BLaER1 (cell line): Measurements from ENCODE around the gene TOR1AIP1.

Experiments
- H3K27ac ChIP-seq: shearing (Covaris generic); formaldehyde crosslinking; 2 replicates; pipeline ENCODE4 v1.8.1; 2022
- H3K27me3 ChIP-seq: shearing (Covaris generic); formaldehyde crosslinking; 2 replicates; pipeline ENCODE4 v1.8.1; 2022
- H3K36me3 ChIP-seq: shearing (Covaris generic); formaldehyde crosslinking; 2 replicates; pipeline ENCODE4 v1.8.1; 2022
- H3K4me1 ChIP-seq: shearing (Covaris generic); formaldehyde crosslinking; 2 replicates; pipeline ENCODE4 v1.8.1; 2022
- H3K4me2 ChIP-seq: shearing (Covaris generic); formaldehyde crosslinking; 2 replicates; pipeline ENCODE4 v1.8.1; 2022
- H3K4me3 ChIP-seq: shearing (Covaris generic); formaldehyde crosslinking; 2 replicates; pipeline ENCODE4 v1.8.1; 2022
- H3K9ac ChIP-seq: shearing (Covaris generic); formaldehyde crosslinking; 2 replicates; pipeline ENCODE4 v1.8.1; 2022
- H3K9me3 ChIP-seq: shearing (Covaris generic); formaldehyde crosslinking; 2 replicates; pipeline ENCODE4 v1.8.1; 2022
- H4K20me1 ChIP-seq: shearing (Covaris generic); formaldehyde crosslinking; 2 replicates; pipeline ENCODE4 v1.8.1; 2022
- Cebpa-rat ChIP-seq: shearing (Covaris generic); IDR thresholded peaks from 2 replicates; pipeline ENCODE4 v1.8.1; 2022

TOR1AIP1 gene

DNA sequence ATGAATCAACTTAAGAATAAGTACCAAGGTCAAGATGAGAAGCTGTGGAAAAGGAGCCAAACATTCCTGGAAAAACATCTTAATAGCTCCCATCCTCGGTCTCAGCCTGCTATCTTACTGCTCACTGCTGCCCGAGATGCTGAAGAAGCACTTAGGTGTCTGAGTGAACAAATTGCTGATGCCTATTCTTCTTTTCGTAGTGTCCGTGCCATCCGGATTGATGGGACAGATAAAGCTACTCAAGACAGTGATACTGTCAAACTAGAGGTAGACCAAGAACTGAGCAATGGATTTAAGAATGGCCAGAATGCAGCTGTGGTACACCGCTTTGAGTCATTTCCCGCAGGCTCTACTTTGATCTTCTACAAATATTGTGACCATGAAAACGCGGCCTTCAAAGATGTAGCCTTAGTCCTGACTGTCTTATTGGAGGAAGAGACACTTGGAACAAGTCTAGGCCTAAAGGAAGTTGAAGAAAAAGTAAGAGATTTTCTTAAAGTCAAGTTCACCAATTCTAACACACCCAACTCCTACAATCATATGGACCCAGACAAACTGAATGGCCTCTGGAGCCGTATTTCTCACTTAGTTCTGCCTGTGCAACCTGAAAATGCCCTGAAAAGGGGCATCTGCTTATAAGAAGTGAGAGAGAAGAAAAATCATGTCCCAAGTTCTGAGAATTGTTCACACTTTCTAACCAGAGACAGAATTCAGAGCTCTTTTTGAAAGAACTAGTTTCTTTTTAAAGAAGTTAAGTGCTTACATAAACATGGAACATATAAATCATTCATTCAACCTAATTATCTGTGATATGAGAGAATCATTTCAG, 35.7 kb downstream of the TOR1AIP1 start:
- no peaks in the 10 kb centered on the region for H4K20me1 ChIP-seq
- H3K27me3 ChIP-seq = no peaks in the 10 kb centered on the region
- no peak overlapping the region for H3K4me2 ChIP-seq
- no peaks in the 10 kb centered on the region for H3K4me1 ChIP-seq
- no peak overlapping the region for H3K27ac ChIP-seq
- no peak overlapping the region for H3K4me3 ChIP-seq
- TF ChIP-seq Cebpa-rat = no peak
- H3K9me3 ChIP-seq = no peaks in the 10 kb centered on the region
- H3K36me3 ChIP-seq = peaks cover 84% of the 10 kb centered on the region
- H3K9ac ChIP-seq = no peak overlapping the region

DNA sequence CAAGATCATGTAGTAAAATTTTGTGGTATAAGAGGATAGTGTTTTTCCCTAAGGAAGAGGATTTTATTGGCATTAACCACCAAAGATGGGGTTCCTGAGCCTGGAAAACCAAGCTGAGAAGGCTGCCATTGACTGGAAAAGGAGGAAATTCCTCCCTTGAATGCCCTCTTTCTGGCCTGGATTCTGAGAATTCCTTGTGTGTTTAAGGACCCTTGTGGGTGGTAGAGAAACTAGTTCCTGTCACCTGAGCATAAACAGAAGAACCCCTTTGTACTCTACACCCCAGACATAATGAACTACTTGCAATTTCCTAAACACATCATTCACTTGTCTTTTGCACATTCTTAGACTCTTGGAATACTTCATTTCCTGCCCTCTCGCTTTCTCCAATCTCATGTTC, 39.4 kb downstream of the TOR1AIP1 start:
- TF ChIP-seq Cebpa-rat = no peak
- Histone ChIP-seq H3K27ac (no peak overlapping the region), H3K9ac (no peak overlapping the region), H3K4me2 (no peak overlapping the region), H3K4me3 (no peak overlapping the region), H3K9me3 (no peaks in the 10 kb centered on the region), H4K20me1 (no peaks in the 10 kb centered on the region), H3K27me3 (no peaks in the 10 kb centered on the region), H3K36me3 (peaks cover 53% of the 10 kb centered on the region), H3K4me1 (no peaks in the 10 kb centered on the region)

DNA sequence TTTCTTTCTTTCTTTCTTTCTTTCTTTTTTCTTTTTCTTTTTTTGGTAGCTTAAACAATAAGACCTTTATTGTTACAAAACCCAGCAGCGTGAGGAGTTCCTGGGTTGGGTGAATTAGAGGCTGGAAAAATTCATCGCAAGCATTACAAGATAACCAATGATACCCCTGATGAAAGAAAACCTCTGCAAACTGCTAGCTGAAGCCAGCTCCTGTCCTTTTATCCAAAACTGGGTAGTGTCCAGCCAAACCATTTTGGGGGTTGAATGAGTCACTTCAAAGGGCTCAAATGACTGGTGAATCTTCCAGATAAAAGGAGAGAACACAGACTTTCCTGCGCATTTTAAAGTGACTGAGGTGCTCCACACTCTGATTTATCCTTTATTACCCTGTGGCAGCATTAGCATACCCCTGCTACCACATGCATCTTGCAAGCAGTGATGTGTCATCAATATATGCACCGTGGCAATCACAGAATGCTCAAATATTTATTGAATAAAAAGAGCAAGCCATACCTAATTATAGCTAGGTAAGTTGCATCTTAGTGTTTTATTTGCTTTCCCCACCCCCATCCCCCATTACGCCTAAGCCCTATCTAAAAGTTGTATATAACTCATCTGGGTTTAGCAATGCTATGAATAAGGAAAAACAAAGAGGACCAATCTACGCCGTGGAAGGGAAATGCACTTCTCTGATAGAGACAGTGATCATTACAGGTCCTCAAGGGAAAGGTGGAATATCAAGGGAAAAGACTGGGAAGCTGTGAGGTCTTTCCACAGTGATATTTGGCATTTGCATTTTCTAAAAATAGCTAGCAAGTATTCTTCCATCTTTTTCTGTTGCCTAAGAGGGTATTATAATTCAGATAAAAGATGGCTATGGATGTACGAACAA, 40.1 kb downstream of the TOR1AIP1 start:
- Histone ChIP-seq H3K9me3 (no peaks in the 10 kb centered on the region), H3K4me3 (no peak overlapping the region), H3K27me3 (no peaks in the 10 kb centered on the region), H3K4me1 (no peaks in the 10 kb centered on the region), H3K9ac (no peak overlapping the region), H3K27ac (no peak overlapping the region), H4K20me1 (no peaks in the 10 kb centered on the region), H3K4me2 (no peak overlapping the region), H3K36me3 (peaks cover 48% of the 10 kb centered on the region)
- no peak for TF ChIP-seq Cebpa-rat

DNA sequence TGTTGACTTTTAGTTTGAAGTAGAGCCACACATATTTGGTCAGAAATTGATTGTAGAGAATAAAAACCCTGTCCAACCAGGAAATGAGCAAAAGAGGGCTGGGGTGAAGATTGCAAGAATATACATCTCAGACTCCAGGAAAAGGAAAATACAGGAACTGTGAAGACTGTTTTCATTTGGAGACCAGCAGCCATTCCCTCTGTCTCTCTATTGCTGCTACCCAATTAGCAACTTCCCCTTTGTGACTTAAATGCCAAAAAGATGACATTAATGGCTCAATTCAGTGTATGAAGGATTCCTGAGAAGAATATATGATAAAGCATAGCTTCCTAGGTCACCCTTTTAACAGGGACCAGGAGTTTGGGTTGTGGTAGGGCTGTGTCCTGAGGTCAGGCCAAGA, 40.9 kb downstream of the TOR1AIP1 start:
- Histone ChIP-seq H3K4me1 (no peaks in the 10 kb centered on the region), H3K4me2 (no peak overlapping the region), H3K9ac (no peak overlapping the region), H3K36me3 (peaks cover 40% of the 10 kb centered on the region), H3K4me3 (no peak overlapping the region), H3K9me3 (no peaks in the 10 kb centered on the region), H3K27me3 (no peaks in the 10 kb centered on the region), H4K20me1 (no peaks in the 10 kb centered on the region), H3K27ac (no peak overlapping the region)
- no peak for TF ChIP-seq Cebpa-rat

DNA sequence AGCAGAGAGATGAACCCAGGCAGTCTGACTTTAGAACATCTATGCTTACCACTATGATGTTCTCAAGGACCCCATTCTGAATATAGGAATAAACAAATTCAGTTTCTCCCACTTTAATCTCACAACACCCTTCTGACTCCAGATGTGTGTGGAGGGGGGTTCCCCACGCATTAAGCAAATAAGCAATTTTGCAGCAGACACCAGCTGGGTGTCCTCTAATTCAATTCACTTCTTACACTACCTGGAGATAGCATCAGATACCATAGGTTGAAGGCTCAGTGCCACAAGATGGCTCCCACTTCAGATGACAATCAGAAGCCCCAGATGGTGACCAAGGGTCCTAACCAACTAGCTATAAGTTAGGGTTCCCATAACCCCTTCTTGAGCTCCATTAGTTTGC, 42.2 kb downstream of the TOR1AIP1 start:
- no peak for TF ChIP-seq Cebpa-rat
- Histone ChIP-seq H3K27me3 (no peaks in the 10 kb centered on the region), H4K20me1 (no peaks in the 10 kb centered on the region), H3K4me1 (no peaks in the 10 kb centered on the region), H3K9me3 (no peaks in the 10 kb centered on the region), H3K27ac (no peak overlapping the region), H3K36me3 (peaks cover 27% of the 10 kb centered on the region), H3K9ac (no peak overlapping the region), H3K4me3 (no peak overlapping the region), H3K4me2 (no peak overlapping the region)

DNA sequence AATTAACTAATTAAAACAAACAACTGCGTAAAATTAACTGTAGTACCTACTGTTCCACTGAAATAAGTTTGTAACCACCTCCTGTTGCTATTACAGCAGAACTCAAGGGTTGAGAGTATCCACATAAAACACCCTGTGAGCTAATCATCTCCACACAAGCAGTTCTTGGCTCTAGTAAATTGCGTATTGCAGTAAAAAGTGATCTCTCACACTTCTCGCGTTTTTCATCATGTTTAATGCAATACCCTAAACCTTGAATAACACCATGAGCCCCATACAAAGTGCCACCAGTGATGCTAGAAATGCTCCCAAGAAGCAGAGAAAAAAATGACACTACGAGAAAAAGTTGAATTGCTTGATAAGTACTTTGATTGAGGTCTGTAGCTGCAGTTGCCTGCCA, 43.2 kb downstream of the TOR1AIP1 start:
- no peak for TF ChIP-seq Cebpa-rat
- Histone ChIP-seq H3K36me3 (peaks cover 19% of the 10 kb centered on the region), H3K27me3 (no peaks in the 10 kb centered on the region), H3K4me3 (no peak overlapping the region), H3K9ac (no peak overlapping the region), H3K4me1 (no peaks in the 10 kb centered on the region), H4K20me1 (no peaks in the 10 kb centered on the region), H3K4me2 (no peak overlapping the region), H3K27ac (no peak overlapping the region), H3K9me3 (no peaks in the 10 kb centered on the region)

DNA sequence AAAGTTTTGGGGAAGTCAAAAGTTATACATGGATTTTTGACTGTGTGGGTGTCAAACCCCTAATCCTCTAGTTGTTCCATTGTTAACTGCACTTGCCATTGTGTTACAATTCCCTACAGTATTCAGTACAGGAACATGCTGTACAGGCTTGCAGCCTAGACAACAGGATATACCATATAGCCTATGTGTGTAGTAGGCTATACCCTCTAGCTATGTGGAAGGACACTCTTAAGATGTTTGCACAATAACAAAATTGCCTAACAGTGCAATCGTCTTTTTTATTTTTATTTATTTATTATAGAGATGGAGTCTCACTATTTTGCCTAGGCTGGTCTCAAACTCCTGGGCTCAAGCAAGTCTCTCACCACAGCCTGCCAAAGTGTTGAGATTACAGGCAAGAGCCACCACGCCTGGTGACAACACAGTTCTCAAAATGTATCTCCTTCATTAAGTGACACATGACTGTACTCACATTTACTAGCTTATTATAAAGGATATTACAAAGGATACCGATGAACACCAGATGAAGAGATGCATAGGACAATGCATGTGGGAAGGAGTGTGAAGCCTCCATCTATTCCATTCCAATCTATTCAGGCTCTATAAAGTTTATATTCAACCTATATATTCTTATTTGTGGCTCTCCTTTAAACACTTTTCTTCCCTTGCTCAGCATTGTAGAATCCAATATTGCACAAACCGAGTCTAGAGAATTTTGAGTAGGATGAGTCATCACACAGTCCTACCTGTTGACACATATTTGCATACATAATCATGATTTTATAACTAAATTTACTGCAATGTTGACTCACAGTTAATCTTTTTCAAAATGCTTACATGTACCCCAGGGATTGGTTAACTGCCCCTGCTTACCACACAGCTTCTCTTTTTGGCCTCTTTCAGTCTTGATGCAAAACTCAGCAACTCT, 44.1 kb downstream of the TOR1AIP1 start:
- TF ChIP-seq Cebpa-rat = no peak
- Histone ChIP-seq H3K4me1 (no peaks in the 10 kb centered on the region), H3K4me3 (no peak overlapping the region), H3K27me3 (no peaks in the 10 kb centered on the region), H3K27ac (no peak overlapping the region), H3K4me2 (no peak overlapping the region), H4K20me1 (no peaks in the 10 kb centered on the region), H3K9me3 (no peaks in the 10 kb centered on the region), H3K9ac (no peak overlapping the region), H3K36me3 (peaks cover 10% of the 10 kb centered on the region; the same call in 1 of the 2 replicates)

DNA sequence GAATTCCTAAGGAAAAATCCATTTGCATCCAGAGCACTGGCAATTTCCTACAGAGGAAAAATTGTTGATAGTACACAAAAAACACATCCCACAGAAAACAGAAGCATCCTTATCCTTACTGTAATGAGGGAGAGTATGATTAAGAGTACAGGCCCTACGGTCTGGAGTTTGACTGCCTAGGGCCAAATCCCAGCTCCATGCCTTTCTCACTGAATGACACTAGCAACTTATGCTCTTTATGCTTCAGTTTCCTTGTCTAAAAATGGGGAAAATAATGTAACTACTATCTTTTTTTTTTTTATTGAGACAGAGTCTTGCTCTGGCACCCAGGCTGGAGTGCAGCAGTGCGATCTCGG, 44.7 kb downstream of the TOR1AIP1 start:
- H3K4me2 ChIP-seq = no peak overlapping the region
- no peak overlapping the region for H3K9ac ChIP-seq
- H4K20me1 ChIP-seq = no peaks in the 10 kb centered on the region
- H3K36me3 ChIP-seq = 0 out of 2 replicates have a peak, but pooled peaks cover 5% of the 10 kb centered on the region
- H3K27me3 ChIP-seq = no peaks in the 10 kb centered on the region
- H3K9me3 ChIP-seq = no peaks in the 10 kb centered on the region
- H3K27ac ChIP-seq = no peak overlapping the region
- H3K4me3 ChIP-seq = no peak overlapping the region
- H3K4me1 ChIP-seq = no peaks in the 10 kb centered on the region
- TF ChIP-seq Cebpa-rat = no peak

DNA sequence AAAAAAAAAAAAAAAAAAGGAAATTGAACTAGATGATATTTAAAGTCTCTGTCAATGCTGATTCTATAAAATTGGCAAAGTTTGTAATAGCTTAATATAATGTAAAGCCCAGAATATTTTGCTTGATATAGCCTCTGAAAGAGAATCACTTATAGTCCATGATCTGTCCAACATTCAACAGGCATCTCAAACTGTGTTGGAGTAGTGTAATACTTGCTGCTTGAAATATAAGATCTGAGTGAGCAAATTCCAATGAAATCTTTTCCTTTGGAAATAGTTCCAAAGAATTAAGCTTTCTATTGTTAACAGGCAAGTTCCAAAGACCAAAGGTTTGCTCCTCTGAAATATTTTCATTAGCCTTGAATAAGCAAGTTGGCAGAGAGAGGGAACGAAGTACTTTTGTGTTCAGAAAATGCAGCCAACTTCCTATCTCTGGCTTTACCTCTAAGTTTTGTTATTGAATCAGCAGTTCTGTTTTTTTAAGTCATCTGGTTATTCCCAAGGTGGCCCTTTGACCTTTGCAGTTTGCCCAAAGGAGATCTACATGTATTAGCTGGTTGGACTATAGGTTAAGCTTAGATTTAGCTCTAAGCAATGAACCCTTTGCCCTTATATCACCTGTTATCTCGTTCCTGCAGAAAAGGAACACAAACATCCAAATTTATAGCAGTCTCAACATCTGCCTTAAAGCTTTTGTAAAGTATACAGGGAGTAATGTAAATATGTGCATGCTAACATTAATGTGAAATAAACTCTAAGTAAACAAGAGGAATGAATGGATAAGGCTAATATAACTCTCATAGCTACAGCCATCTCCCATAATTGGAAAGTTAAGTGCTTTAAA, 48.1 kb downstream of the TOR1AIP1 start:
- H3K27ac ChIP-seq = no peak overlapping the region
- H4K20me1 ChIP-seq = no peaks in the 10 kb centered on the region
- no peak overlapping the region for H3K9ac ChIP-seq
- H3K27me3 ChIP-seq = no peaks in the 10 kb centered on the region
- no peaks in the 10 kb centered on the region for H3K36me3 ChIP-seq
- no peak for TF ChIP-seq Cebpa-rat
- no peak overlapping the region for H3K4me3 ChIP-seq
- no peak overlapping the region for H3K4me2 ChIP-seq
- no peaks in the 10 kb centered on the region for H3K4me1 ChIP-seq
- H3K9me3 ChIP-seq = no peaks in the 10 kb centered on the region
